K562 (cell line): Measurements from ENCODE around the gene DAPK3. TPM values are rescaled to one million over a fixed set of nuclear protein-coding genes. Genes with fewer than 3 reads are reported as not detected.

Source experiments
- BCOR ChIP-seq: fragments of 450-650 bp; IDR thresholded peaks from 2 replicates; pipeline ENCODE4 v1.6.1; 2016
- DPF2 ChIP-seq: fragments of 450-650 bp; IDR thresholded peaks from 2 replicates; pipeline ENCODE4 v1.6.1; 2016
- MEF2D ChIP-seq: conservative IDR thresholded peaks from 2 replicates; pipeline ENCODE4 v1.6.1; 2016; ENCODE audit warnings: low read depth, missing genetic modification characterization, missing compliant biosample characterization
- NR2F6 ChIP-seq: fragments of 450-650 bp; formaldehyde crosslinking; IDR thresholded peaks from 2 replicates; pipeline ENCODE4 v1.4.0; 2020; ENCODE audit warnings: mild to moderate bottlenecking
- NRF1 ChIP-seq, 2 experiments: fragments of 450-650 bp; IDR thresholded peaks in 1 of 2; conservative IDR thresholded peaks in 1 of 2; 2 replicates each; pipeline ENCODE4 v1.6.1; 2014; ENCODE audit warnings: mild to moderate bottlenecking in 2 of 2
- RAD51 ChIP-seq: fragments of 450-650 bp; IDR thresholded peaks from 2 replicates; pipeline ENCODE4 v1.7.1; 2016; ENCODE audit warnings: low read depth, mild to moderate bottlenecking, borderline replicate concordance
- RNF2 ChIP-seq: sonication (generic); IDR thresholded peaks from 2 replicates; pipeline ENCODE4 v1.6.1; 2016
- SMAD4 ChIP-seq: fragments of 250-450 bp; sonication (Bioruptor Pico); conservative IDR thresholded peaks from 2 replicates; pipeline ENCODE4 v1.8.0; 2021; ENCODE audit warnings: inconsistent platforms, mild to moderate bottlenecking, moderate library complexity
- TOE1 ChIP-seq, 2 experiments: fragments of 450-650 bp in 1 of 2; sonication (generic) in 1 of 2; formaldehyde crosslinking in 1 of 2; IDR thresholded peaks; 2 replicates each; pipeline versions ENCODE4 v1.7.1 to v1.8.0; 2016 to 2022; ENCODE audit warnings: borderline replicate concordance in 2 of 2, mild to moderate bottlenecking in 2 of 2, antibody characterized with exemption in 1 of 2, inconsistent platforms in 1 of 2, low read depth in 1 of 2, missing genetic modification reagents in 1 of 2, moderate library complexity in 1 of 2
- XRCC5 ChIP-seq: fragments of 200-400 bp; formaldehyde crosslinking; IDR thresholded peaks from 2 replicates; pipeline ENCODE4 v1.6.1; 2017; ENCODE audit warnings: low read depth, mild to moderate bottlenecking, low read length
- polyA plus RNA-seq, 8 experiments: library from polyadenylated mRNA; depleted of rRNA in 4 of 8; stranded (reverse) in 5 of 8; unstranded in 3 of 8; fragments of >200 nt; fragmentation: Nextera tagmentation in 2 of 8; fragmentation: Illumina TruSeq in 1 of 8; extraction: Ambion mirVana in 2 of 8; extraction: Trizol in 1 of 8; gene quantifications; 2 replicates each; pipeline versions ENCODE4 v1.2.1 to v1.2.3, GENCODE V29; 2011 to 2014; ENCODE audit warnings: inconsistent platforms in 1 of 8, missing spikeins in 1 of 8
- total RNA-seq, 7 experiments: library from RNA; depleted of rRNA in 6 of 7; stranded (reverse); fragments of >200 nt in 6 of 7; fragmentation: Illumina TruSeq in 2 of 7; extraction: Trizol in 2 of 7; gene quantifications; 2 replicates each; pipeline versions ENCODE4 v1.2.1 to v1.2.3, GENCODE V29; 2011 to 2021; ENCODE audit warnings: low replicate concordance in 1 of 7
- TF ChIP-seq, protein P1 (sequence below), 2 experiments: fragments of 450-650 bp in 1 of 2; sonication (generic) in 1 of 2; formaldehyde crosslinking in 1 of 2; IDR thresholded peaks; 2 replicates each; pipeline versions ENCODE4 v1.7.1 to v1.9.0; 2016 to 2022; ENCODE audit warnings: inconsistent platforms in 1 of 2, mild to moderate bottlenecking in 1 of 2, missing genetic modification reagents in 1 of 2
- TF ChIP-seq, protein P2 (sequence below): fragments of 450-650 bp; IDR thresholded peaks from 2 replicates; pipeline ENCODE4 v1.6.1; 2016; ENCODE audit warnings: antibody characterized with exemption

The DAPK3 gene
- total and polyA plus RNA-seq, 9 of the 15 experiments (the other 6 are each of a cell fraction or from before 2014, with no cell fraction given), result 0.14 to 63.4 (median 25.0) TPM

DNA sequence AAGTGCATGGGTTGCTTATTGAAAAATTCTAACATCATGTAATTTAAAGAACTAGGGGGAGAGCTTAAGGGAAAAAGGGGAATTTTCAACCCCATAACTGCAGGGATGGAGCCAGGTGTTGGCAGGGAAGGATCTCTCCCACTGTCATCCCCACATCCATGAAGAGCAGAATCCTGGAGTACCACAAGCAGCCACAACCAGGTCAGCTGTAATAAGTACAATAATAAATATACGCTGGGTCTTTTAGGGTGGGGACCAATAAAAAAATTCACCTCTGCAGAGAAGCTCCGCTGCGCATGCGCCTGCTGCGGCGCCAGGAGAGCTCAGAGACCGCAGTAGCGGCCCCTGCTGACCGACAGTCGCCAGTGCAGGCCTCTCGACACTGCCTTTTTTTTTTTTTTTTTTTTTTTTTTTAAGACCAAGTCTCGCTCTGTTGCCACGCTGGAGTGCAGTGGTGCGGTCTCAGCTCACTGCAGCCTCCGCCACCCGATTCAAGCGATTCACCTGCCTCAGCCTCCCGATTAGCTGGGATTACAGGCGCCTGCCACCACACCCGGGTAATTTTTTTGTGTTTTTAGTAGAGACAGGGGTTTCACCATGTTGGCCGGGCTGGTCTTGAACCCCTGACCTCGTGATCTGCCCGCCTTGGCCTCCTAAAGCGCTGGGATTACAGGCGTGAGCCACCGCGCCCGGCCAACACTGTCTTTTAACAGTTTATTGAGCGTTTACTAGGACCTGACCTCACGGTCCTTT, 16.9 kb upstream of the DAPK3 start (continued):
- TF ChIP-seq NR2F6 (CRISPR knock-in tag) (no peak), RAD51 (no peak), RNF2 (no peak), XRCC5 (peak; percentile 74; the same call in 1 of the 2 replicates), DPF2 (0 out of 2 replicates have a peak, but pooled peaks have one; percentile 10), BCOR (peak; percentile 86), NRF1 (conservative IDR thresholded peaks at IDR 0.05 in 1 of 2, IDR thresholded peaks at IDR 0.05 in 1 of 2) (peak; percentile 96 to 97), TOE1 (IDR thresholded peaks at IDR 0.05; ENCODE audit: borderline replicate concordance) (peak; percentile 57; the same call in 1 of the 2 replicates), TOE1 (CRISPR knock-in tag; IDR thresholded peaks at IDR 0.05; ENCODE audit: borderline replicate concordance, low read depth) (no peak), MEF2D (tag) (0 out of 2 replicates have a peak, but pooled peaks have one; percentile 20), SMAD4 (0 out of 2 replicates have a peak, but pooled peaks have one; percentile 23)
- TF ChIP-seq, protein P1, sequence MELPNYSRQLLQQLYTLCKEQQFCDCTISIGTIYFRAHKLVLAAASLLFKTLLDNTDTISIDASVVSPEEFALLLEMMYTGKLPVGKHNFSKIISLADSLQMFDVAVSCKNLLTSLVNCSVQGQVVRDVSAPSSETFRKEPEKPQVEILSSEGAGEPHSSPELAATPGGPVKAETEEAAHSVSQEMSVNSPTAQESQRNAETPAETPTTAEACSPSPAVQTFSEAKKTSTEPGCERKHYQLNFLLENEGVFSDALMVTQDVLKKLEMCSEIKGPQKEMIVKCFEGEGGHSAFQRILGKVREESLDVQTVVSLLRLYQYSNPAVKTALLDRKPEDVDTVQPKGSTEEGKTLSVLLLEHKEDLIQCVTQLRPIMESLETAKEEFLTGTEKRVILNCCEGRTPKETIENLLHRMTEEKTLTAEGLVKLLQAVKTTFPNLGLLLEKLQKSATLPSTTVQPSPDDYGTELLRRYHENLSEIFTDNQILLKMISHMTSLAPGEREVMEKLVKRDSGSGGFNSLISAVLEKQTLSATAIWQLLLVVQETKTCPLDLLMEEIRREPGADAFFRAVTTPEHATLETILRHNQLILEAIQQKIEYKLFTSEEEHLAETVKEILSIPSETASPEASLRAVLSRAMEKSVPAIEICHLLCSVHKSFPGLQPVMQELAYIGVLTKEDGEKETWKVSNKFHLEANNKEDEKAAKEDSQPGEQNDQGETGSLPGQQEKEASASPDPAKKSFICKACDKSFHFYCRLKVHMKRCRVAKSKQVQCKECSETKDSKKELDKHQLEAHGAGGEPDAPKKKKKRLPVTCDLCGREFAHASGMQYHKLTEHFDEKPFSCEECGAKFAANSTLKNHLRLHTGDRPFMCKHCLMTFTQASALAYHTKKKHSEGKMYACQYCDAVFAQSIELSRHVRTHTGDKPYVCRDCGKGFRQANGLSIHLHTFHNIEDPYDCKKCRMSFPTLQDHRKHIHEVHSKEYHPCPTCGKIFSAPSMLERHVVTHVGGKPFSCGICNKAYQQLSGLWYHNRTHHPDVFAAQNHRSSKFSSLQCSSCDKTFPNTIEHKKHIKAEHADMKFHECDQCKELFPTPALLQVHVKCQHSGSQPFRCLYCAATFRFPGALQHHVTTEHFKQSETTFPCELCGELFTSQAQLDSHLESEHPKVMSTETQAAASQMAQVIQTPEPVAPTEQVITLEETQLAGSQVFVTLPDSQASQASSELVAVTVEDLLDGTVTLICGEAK (IDR thresholded peaks at IDR 0.05), result peak; percentile 51; the same call in 1 of the 2 replicates
- TF ChIP-seq, protein P1 (CRISPR knock-in tag; IDR thresholded peaks at IDR 0.05), result no peak
- TF ChIP-seq, protein P2, sequence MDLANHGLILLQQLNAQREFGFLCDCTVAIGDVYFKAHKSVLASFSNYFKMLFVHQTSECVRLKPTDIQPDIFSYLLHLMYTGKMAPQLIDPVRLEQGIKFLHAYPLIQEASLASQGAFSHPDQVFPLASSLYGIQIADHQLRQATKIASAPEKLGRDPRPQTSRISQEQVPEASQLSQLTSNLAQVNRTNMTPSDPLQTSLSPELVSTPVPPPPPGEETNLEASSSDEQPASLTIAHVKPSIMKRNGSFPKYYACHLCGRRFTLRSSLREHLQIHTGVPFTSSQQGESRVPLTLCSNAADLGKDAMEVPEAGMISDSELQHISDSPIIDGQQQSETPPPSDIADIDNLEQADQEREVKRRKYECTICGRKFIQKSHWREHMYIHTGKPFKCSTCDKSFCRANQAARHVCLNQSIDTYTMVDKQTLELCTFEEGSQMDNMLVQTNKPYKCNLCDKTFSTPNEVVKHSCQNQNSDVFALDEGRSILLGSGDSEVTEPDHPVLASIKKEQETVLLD, result peak; percentile 95
